Measurements from ENCODE around the gene SUPT4H1. TPM values are rescaled to one million over a fixed set of nuclear protein-coding genes. Genes with fewer than 3 reads are reported as not detected.
A peak's percentile ranks its signal among the peaks of the same experiment; 100 is the strongest.

SUPT4H1 gene
- total and polyA plus RNA-seq, 9 of the 15 experiments (the other 6 are each of a cell fraction or from before 2014, with no cell fraction given) = 62.1 to 320 (median 117) TPM

- TF ChIP-seq AFF1 (IDR thresholded peaks at IDR 0.05; ENCODE audit: low read depth in 1 of 2, partially characterized antibody in 2 of 2) = peak in 1 of 2 experiments; percentile 76
- no peak for TF ChIP-seq ZFX (CRISPR knock-in tag; IDR thresholded peaks at IDR 0.05)
- no peak for TF ChIP-seq CC2D1A (IDR thresholded peaks at IDR 0.05)
- no peak for TF ChIP-seq PBX2 (CRISPR knock-in tag; IDR thresholded peaks at IDR 0.05; ENCODE audit: low read depth)
- no peak for TF ChIP-seq PBX2 (tag; conservative IDR thresholded peaks at IDR 0.05; ENCODE audit: low read depth)
- no peak for TF ChIP-seq DNMT1 (IDR thresholded peaks at IDR 0.05)
- TF ChIP-seq TRIM24 (IDR thresholded peaks at IDR 0.05) = no peak
- TF ChIP-seq PRPF4 (IDR thresholded peaks at IDR 0.05; ENCODE audit: insufficient read depth, low read depth, low read length, poor library complexity, severe bottlenecking) = no peak
- peak; percentile 52 to 85 for TF ChIP-seq E2F6 (IDR thresholded peaks at IDR 0.05; ENCODE audit: borderline replicate concordance in 1 of 2, extremely low read depth in 1 of 2, insufficient read depth in 1 of 2, insufficient read length in 1 of 2, low read depth in 1 of 2, low read length in 1 of 2, poor library complexity in 1 of 2, severe bottlenecking in 1 of 2)
- TF ChIP-seq THRA (IDR thresholded peaks at IDR 0.05) = no peak
- no peak for TF ChIP-seq HIVEP1 (CRISPR knock-in tag; IDR thresholded peaks at IDR 0.05)
- TF ChIP-seq HNRNPUL1 (IDR thresholded peaks at IDR 0.05; ENCODE audit: low read length) = no peak
- TF ChIP-seq SMAD2 (IDR thresholded peaks at IDR 0.05; ENCODE audit: low read depth, low read length) = no peak
- TF ChIP-seq STAG1 (CRISPR knock-in tag; IDR thresholded peaks at IDR 0.05; ENCODE audit: borderline replicate concordance) = no peak
Measured at GRCh38 chr17:58351831-58352595, at the start of gene SUPT4H1 (continued).
